Keratinocyte (primary cell): ENCODE results near the gene SARS2. TPM values are rescaled to one million over a fixed set of nuclear protein-coding genes. Genes with fewer than 3 reads are reported as not detected.

Experiments used
- DNase-seq: peaks from one replicate; pipeline ENCODE4 v3.0.0-alpha.2; 2011; ENCODE audit warnings: low read depth, missing footprints, low spot score
- FAIRE-seq: peaks from 2 replicates; lab custom pipeline; 2011; peaks lifted over from hg19 to GRCh38; lab: Jason Lieb, UNC
- H2AFZ ChIP-seq: 2 replicates; pipeline ENCODE4 v1.6.0; 2012; ENCODE audit warnings: low read length, control low read depth, inconsistent platforms; ENCODE audit not compliant: control insufficient read depth
- H3K27ac ChIP-seq: 2 replicates; pipeline ENCODE4 v1.5.1; 2011; ENCODE audit warnings: low read length; ENCODE audit not compliant: control insufficient read depth, insufficient read depth
- H3K27me3 ChIP-seq: 3 replicates; pipeline ENCODE4 v1.6.0; 2011; ENCODE audit warnings: low read length; ENCODE audit not compliant: control insufficient read depth, insufficient read depth; ENCODE audit errors: extremely low read depth
- H3K36me3 ChIP-seq, 2 experiments: 2 replicates in 1 of 2; 3 replicates in 1 of 2; pipeline ENCODE4 v1.5.1; 2011; ENCODE audit warnings: low read length in 2 of 2, mild to moderate bottlenecking in 1 of 2; ENCODE audit not compliant: control insufficient read depth in 2 of 2, insufficient read depth in 2 of 2; ENCODE audit errors: extremely low read depth in 1 of 2
- H3K4me1 ChIP-seq: 3 replicates; pipeline ENCODE4 v1.5.1; 2011; ENCODE audit warnings: low read length; ENCODE audit not compliant: control insufficient read depth, insufficient read depth; ENCODE audit errors: extremely low read depth
- H3K4me2 ChIP-seq: 3 replicates; pipeline ENCODE4 v1.6.0; 2011; ENCODE audit warnings: low read depth, low read length; ENCODE audit not compliant: control insufficient read depth, insufficient read depth; ENCODE audit errors: extremely low read depth
- H3K4me3 ChIP-seq, 3 experiments: fragments of 200-600 bp in 1 of 3; sonication (generic) in 1 of 3; 2 replicates in 2 of 3; 3 replicates in 1 of 3; pipeline ENCODE4 v1.5.1; 2011 to 2016; ENCODE audit warnings: low read length in 3 of 3, mild to moderate bottlenecking in 3 of 3, control low read depth in 2 of 3, inconsistent platforms in 1 of 3, low read depth in 1 of 3, mixed read lengths in 1 of 3, mixed run types in 1 of 3, moderate library complexity in 1 of 3; ENCODE audit not compliant: control insufficient read depth in 2 of 3, insufficient read depth in 2 of 3; ENCODE audit errors: extremely low read depth in 1 of 3
- H3K79me2 ChIP-seq: 2 replicates; pipeline ENCODE4 v1.6.0; 2012; ENCODE audit warnings: low read length; ENCODE audit not compliant: control insufficient read depth, insufficient read depth
- H3K9ac ChIP-seq: 3 replicates; pipeline ENCODE4 v1.6.0; 2011; ENCODE audit warnings: low read length; ENCODE audit not compliant: control insufficient read depth, insufficient read depth; ENCODE audit errors: extremely low read depth
- H3K9me1 ChIP-seq: 3 replicates; pipeline ENCODE4 v1.6.0; 2011; ENCODE audit warnings: low read length; ENCODE audit not compliant: control insufficient read depth, insufficient read depth; ENCODE audit errors: extremely low read depth
- H3K9me3 ChIP-seq: 2 replicates; pipeline ENCODE4 v1.5.1; 2012; ENCODE audit warnings: low read depth, low read length; ENCODE audit not compliant: control insufficient read depth
- H4K20me1 ChIP-seq: 3 replicates; pipeline ENCODE4 v1.6.0; 2011; ENCODE audit warnings: low read length; ENCODE audit not compliant: control insufficient read depth, insufficient read depth; ENCODE audit errors: extremely low read depth
- EZH2 ChIP-seq: IDR thresholded peaks from one replicate; pipeline ENCODE4 v1.6.1; 2012; ENCODE audit warnings: inconsistent platforms, mild to moderate bottlenecking, low read length, moderate library complexity
- dilution Hi-C: fragments of 300-500 bp; cut with MboI; formaldehyde crosslinking; loops from one replicate; pipeline ENCODE4 v1.7.0; 2020; ENCODE audit warnings: low sequenced_read_pairs; ENCODE audit not compliant: extremely low pct_ligation_motif_present
- polyA plus RNA-seq, 5 experiments: library from polyadenylated mRNA; depleted of rRNA in 3 of 5; stranded (reverse) in 3 of 5; stranded (forward) in 1 of 5; unstranded in 1 of 5; fragments of >200 nt; gene quantifications; 1 replicate in 1 of 5; 2 replicates in 3 of 5; 3 replicates in 1 of 5; pipeline versions ENCODE4 v1.2.1 to v1.2.3, GENCODE V29; 2011 to 2012; ENCODE audit warnings: missing spikeins in 2 of 5, low read depth in 1 of 5, low replicate concordance in 1 of 5
- TF ChIP-seq, protein P1 (sequence below), 3 experiments: IDR thresholded peaks in 1 of 3; conservative IDR thresholded peaks in 1 of 3; optimal IDR thresholded peaks in 1 of 3; 2 replicates in 2 of 3; 3 replicates in 1 of 3; pipeline versions ENCODE3 to v1.5.1; 2011; ENCODE audit warnings: low read length in 3 of 3, mild to moderate bottlenecking in 3 of 3, moderate library complexity in 2 of 3, control low read depth in 1 of 3, inconsistent platforms in 1 of 3; ENCODE audit not compliant: insufficient read depth in 2 of 3; ENCODE audit errors: extremely low read depth in 1 of 3

SARS2 gene
- polyA plus RNA-seq, 1 donor (not counting 4 experiments of a cell fraction or from before 2014, with no cell fraction given): 13.9 TPM

DNA sequence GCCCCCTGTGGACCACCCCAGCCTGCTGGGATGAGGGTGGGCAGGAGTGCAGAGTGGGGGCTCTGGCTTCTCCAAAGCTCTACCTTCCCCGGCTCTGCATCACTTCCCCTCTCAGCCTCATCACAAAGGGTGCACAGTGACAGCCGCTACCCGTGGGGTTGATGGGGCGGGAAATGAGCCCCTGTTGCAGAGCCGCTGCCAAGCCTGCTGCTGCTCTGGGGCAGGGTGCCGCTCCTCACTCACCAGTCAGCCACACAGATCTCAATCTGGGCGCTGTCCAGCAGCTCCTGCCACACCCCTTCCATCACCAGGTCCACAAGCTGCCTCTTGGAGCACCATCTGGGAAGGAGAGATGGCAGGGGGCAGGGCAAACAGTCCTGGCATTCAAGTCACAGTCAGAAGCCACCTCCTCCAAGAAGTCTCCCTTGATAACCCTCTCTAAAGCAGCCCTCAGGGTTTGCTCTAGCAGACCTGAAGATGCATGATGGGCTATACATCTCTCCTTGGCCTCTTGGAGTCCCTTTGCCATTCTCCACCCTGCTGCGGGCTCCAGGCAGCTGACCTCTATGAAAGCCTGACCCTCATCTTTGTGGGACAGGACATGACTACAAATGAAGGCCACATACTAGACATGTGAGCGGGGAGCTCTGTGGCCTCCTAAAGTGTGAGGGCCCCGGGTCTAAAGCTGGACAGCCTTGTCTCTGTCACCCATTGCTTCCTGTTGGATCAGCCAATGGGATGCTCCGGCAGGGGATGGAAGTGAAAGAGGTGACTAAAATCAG lies 15.9 kb upstream of the SARS2 start:
- Histone ChIP-seq H3K79me2 (no peaks in the 10 kb centered on the region), H3K4me3 (no peak overlapping the region), H3K9ac (no peak overlapping the region), H3K36me3 (no peaks in the 10 kb centered on the region), H3K9me3 (no peaks in the 10 kb centered on the region), H2AFZ (no peak overlapping the region), H4K20me1 (no peaks in the 10 kb centered on the region), H3K9me1 (no peaks in the 10 kb centered on the region), H3K4me1 (peaks cover 3% of the 10 kb centered on the region), H3K27ac (no peak overlapping the region), H3K27me3 (no peaks in the 10 kb centered on the region), H3K4me2 (no peak overlapping the region)
- dilution Hi-C loops: no loop called here
- DNase-seq: no peak
- FAIRE-seq: no peak
- no peak for TF ChIP-seq EZH2
- TF ChIP-seq, protein P1, sequence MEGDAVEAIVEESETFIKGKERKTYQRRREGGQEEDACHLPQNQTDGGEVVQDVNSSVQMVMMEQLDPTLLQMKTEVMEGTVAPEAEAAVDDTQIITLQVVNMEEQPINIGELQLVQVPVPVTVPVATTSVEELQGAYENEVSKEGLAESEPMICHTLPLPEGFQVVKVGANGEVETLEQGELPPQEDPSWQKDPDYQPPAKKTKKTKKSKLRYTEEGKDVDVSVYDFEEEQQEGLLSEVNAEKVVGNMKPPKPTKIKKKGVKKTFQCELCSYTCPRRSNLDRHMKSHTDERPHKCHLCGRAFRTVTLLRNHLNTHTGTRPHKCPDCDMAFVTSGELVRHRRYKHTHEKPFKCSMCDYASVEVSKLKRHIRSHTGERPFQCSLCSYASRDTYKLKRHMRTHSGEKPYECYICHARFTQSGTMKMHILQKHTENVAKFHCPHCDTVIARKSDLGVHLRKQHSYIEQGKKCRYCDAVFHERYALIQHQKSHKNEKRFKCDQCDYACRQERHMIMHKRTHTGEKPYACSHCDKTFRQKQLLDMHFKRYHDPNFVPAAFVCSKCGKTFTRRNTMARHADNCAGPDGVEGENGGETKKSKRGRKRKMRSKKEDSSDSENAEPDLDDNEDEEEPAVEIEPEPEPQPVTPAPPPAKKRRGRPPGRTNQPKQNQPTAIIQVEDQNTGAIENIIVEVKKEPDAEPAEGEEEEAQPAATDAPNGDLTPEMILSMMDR (optimal IDR thresholded peaks at IDR 0.05 in 1 of 3, IDR thresholded peaks at IDR 0.05 in 1 of 3, conservative IDR thresholded peaks at IDR 0.05 in 1 of 3; ENCODE audit: extremely low read depth in 1 of 3, insufficient read depth in 2 of 3, low read length in 3 of 3): no peak

DNA sequence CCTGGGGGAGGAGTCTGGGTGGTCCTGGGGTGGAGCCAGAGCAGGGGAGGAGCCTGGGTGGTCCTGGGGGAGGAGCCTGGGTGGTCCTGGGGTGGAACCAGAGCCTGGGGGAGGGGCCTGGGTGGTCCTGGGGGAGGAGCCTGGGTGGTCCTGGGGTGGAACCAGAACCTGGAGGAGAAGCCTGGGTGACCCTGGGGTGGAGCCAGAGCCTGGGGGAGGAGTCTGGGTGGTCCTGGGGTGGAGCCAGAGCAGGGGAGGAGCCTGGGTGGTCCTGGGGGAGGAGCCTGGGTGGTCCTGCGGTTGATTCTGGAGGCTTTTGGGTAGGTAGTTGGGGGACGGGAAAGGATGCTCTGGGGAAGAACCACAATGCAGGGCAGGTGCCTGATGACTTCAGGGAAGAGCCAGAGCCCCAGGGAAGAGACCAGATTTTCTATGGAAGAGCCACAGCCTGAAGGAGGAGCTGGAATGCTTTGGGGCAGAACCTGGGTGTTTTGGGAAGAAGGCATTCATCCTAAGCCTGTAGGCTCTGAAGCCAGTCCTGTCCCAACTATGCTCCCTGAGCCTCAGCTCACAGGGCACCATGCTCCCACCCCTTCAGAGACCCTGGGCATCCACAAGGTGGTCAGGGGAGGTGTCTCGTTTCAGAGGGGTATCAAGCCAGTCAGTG lies 15.1 kb upstream of the SARS2 start:
- Histone ChIP-seq H3K79me2 (no peaks in the 10 kb centered on the region), H3K4me2 (no peak overlapping the region), H3K27me3 (no peaks in the 10 kb centered on the region), H3K4me1 (peaks cover 3% of the 10 kb centered on the region), H2AFZ (no peak overlapping the region), H4K20me1 (no peaks in the 10 kb centered on the region), H3K9ac (no peak overlapping the region), H3K36me3 (no peaks in the 10 kb centered on the region), H3K9me1 (no peaks in the 10 kb centered on the region), H3K9me3 (no peaks in the 10 kb centered on the region), H3K4me3 (no peak overlapping the region), H3K27ac (no peak overlapping the region)
- dilution Hi-C loops: no loop called here
- DNase-seq (no peak), FAIRE-seq (no peak)
- TF ChIP-seq, protein P1 (optimal IDR thresholded peaks at IDR 0.05 in 1 of 3, IDR thresholded peaks at IDR 0.05 in 1 of 3, conservative IDR thresholded peaks at IDR 0.05 in 1 of 3; ENCODE audit: extremely low read depth in 1 of 3, insufficient read depth in 2 of 3, low read length in 3 of 3): no peak
- no peak for TF ChIP-seq EZH2
